Left ventricle myocardium inferior (tissue), 1 donor: Measurements from ENCODE around the gene LPAR1. TPM values are rescaled to one million over a fixed set of nuclear protein-coding genes. Genes with fewer than 3 reads are reported as not detected.

ENCODE experiments used
- DNase-seq: peaks from one replicate; pipeline ENCODE4 v3.0.0-alpha.2; 2020
- H3K27ac ChIP-seq: fragments of 200-600 bp; replicated peaks from 2 replicates; pipeline ENCODE4 v1.8.0; 2021
- H3K27me3 ChIP-seq: fragments of 200-600 bp; 2 replicates; pipeline ENCODE4 v1.8.0; 2021; ENCODE audit warnings: low read depth
- H3K36me3 ChIP-seq: fragments of 200-600 bp; 2 replicates; pipeline ENCODE4 v1.8.0; 2021
- H3K4me1 ChIP-seq: fragments of 200-600 bp; 2 replicates; pipeline ENCODE4 v1.8.0; 2021
- H3K4me3 ChIP-seq: fragments of 200-600 bp; 2 replicates; pipeline ENCODE4 v1.8.0; 2021; ENCODE audit warnings: mild to moderate bottlenecking, moderate library complexity
- H3K9me3 ChIP-seq: fragments of 200-600 bp; replicated peaks from 2 replicates; pipeline ENCODE4 v1.8.0; 2021
- intact Hi-C: fragments of 100-400 bp; cut with micrococcal nuclease; formaldehyde crosslinking; loops from one replicate; pipeline ENCODE4 v1.11.0; 2022
- total RNA-seq: library from RNA; stranded (reverse); fragmentation: NEBNext Ultra II Directional; extraction: Animal tissue kit (Norgen Biotek cat#: 25700); gene quantifications from one replicate; pipeline ENCODE4 v1.2.1, GENCODE V29; 2021
- TF ChIP-seq, protein P1 (sequence below): fragments of 200-600 bp; IDR thresholded peaks from 2 replicates; pipeline ENCODE4 v1.8.0; 2021; ENCODE audit warnings: antibody characterized with exemption, mild to moderate bottlenecking, borderline replicate concordance
- donor health status: DM: no; HTN: yes; CAD: no; lungs with severe emphysema.

Gene LPAR1
- total RNA-seq, 1 donor from 2014 or later: 12.4 TPM

DNA sequence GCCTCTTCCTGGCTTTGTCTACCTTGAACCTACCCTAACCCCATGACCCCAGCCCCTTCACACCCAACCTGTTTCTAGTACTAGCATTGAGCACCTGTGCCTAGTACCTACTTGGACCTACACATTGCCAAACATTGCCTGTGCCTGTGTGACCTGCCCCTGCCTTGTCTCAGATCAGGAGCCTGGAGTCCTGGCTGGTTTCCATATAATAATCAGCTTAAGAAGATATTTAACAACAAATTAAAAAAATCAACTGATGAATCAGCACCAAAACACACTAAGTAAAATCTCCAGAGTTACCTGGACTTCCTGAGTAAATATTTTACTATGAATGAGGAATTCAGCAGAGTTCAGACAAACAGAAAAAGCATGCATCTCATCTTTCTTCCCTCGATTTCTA is 17.7 kb downstream of the LPAR1 start:
- peaks cover 15% of the 10 kb centered on the region for H3K4me1 ChIP-seq
- no peak for DNase-seq
- H3K36me3 ChIP-seq: no peaks in the 10 kb centered on the region
- H3K27ac ChIP-seq: no peak overlapping the region
- no peaks in the 10 kb centered on the region for H3K27me3 ChIP-seq
- TF ChIP-seq, protein P1, sequence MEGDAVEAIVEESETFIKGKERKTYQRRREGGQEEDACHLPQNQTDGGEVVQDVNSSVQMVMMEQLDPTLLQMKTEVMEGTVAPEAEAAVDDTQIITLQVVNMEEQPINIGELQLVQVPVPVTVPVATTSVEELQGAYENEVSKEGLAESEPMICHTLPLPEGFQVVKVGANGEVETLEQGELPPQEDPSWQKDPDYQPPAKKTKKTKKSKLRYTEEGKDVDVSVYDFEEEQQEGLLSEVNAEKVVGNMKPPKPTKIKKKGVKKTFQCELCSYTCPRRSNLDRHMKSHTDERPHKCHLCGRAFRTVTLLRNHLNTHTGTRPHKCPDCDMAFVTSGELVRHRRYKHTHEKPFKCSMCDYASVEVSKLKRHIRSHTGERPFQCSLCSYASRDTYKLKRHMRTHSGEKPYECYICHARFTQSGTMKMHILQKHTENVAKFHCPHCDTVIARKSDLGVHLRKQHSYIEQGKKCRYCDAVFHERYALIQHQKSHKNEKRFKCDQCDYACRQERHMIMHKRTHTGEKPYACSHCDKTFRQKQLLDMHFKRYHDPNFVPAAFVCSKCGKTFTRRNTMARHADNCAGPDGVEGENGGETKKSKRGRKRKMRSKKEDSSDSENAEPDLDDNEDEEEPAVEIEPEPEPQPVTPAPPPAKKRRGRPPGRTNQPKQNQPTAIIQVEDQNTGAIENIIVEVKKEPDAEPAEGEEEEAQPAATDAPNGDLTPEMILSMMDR: no peak
- intact Hi-C loops: no loop called here
- H3K9me3 ChIP-seq: no peaks in the 10 kb centered on the region
- H3K4me3 ChIP-seq: no peak overlapping the region

DNA sequence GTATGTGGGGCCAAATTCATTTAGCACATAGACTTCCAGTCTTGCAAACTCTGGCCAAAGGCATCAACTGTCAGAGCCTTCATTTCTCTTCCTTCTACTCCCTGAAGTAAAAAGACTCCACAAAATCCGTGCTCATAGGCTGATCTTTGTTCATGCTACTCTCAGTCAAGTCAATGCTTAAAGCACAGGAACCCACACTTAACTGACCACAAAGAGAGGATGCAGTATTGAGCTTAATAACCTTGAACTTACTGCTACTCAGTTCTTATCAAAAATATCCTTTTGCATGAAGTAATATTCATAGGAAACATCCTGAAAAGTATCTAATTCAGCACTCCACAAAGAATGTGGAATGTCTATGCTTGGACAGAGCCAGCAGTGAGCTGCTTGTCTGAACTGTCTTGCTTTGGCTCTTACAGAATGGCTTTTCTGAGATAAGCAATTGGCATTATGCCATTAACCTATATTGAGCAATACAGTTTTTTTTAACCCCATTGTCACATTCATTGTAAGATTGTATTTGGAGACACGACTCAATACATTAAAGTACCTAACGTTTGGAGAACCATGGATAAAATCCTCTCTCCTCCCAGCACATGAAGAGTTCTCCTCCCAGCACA is 21.7 kb downstream of the LPAR1 start:
- no peak for DNase-seq
- Histone ChIP-seq H3K4me3 (no peak overlapping the region), H3K4me1 (peaks cover 15% of the 10 kb centered on the region), H3K9me3 (no peaks in the 10 kb centered on the region), H3K27ac (no peak overlapping the region), H3K27me3 (no peaks in the 10 kb centered on the region), H3K36me3 (no peaks in the 10 kb centered on the region)
- TF ChIP-seq, protein P1: no peak
- intact Hi-C loops: no loop called here

DNA sequence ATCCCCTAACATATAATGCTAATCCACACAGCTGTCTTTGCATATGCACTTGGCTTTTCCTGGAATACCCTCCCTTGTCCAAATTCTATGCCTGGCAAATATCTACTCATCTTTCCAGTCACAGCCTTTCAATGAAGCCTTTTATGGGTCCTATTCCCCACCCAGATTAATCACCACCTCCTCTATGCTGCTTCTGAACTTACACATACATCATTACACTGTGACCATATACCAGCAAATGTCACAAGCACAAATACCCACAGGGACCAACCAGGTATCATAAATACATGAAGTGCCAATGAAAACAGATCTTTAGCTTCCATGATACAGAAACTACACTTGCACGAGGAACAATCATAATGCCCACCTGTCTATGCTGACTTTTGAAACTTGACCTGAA is 22.3 kb downstream of the LPAR1 start:
- Histone ChIP-seq H3K9me3 (no peaks in the 10 kb centered on the region), H3K27ac (no peak overlapping the region), H3K36me3 (no peaks in the 10 kb centered on the region), H3K4me1 (peaks cover 15% of the 10 kb centered on the region), H3K27me3 (no peaks in the 10 kb centered on the region), H3K4me3 (no peak overlapping the region)
- intact Hi-C loops: no loop called here
- TF ChIP-seq, protein P1: no peak
- DNase-seq: no peak

DNA sequence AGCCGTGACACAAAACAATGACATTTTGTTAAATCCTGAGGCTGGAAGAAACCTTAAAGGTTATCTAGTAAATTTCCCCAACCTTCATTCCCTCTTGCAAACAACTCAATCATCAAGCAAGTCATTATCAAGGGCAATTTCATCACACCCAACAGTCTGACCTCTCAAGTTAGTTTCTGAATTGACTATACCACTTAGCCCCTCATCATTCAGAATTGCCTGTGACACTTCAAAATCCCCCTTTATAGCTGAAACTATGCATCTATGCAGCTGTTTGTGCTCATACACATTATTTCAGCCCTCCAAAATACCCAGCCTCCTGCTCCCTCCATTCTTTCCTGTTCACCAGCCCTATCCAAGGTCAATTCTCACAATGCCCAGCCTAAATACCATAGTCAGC is 24.6 kb downstream of the LPAR1 start:
- intact Hi-C loops: no loop called here
- Histone ChIP-seq H3K4me1 (peaks cover 15% of the 10 kb centered on the region), H3K4me3 (no peak overlapping the region), H3K27me3 (no peaks in the 10 kb centered on the region), H3K27ac (no peak overlapping the region), H3K36me3 (no peaks in the 10 kb centered on the region), H3K9me3 (no peaks in the 10 kb centered on the region)
- TF ChIP-seq, protein P1: no peak
- no peak for DNase-seq

DNA sequence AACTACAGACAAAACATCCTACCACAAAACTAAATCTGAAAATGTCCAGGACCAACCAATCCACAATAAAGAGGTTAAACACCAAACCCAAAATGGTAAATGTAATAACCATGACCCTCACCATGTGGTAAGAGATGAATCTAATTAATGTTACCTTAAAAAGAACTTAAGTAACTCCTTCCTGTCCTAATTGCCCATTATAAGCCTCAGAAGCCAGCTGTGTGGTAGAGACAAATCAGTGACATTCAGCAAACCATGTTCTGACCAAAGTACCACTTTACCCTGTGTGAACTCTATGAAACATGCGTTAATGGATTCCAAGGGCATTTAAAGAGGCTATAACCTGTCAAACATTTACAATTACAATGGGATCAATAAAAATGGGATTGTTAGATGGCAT is 25.0 kb downstream of the LPAR1 start:
- DNase-seq: no peak
- TF ChIP-seq, protein P1: no peak

More for the DNA sequence above, 25.0 kb downstream of the LPAR1 start:
- Histone ChIP-seq H3K36me3 (no peaks in the 10 kb centered on the region), H3K27ac (no peak overlapping the region), H3K9me3 (no peaks in the 10 kb centered on the region), H3K4me1 (peaks cover 15% of the 10 kb centered on the region), H3K27me3 (no peaks in the 10 kb centered on the region), H3K4me3 (no peak overlapping the region)
- intact Hi-C loops: no loop called here
